Ishikawa (cell line): ENCODE results near the gene RPTOR.

Source experiments
- CEBPB ChIP-seq: IDR thresholded peaks from 2 replicates; pipeline ENCODE4 v1.6.1; 2012
- CREB1 ChIP-seq: IDR thresholded peaks from 2 replicates; pipeline ENCODE4 v1.6.1; 2012; ENCODE audit warnings: low read depth
- EGR1 ChIP-seq: IDR thresholded peaks from 2 replicates; pipeline ENCODE4 v1.6.1; 2012
- EP300 ChIP-seq: IDR thresholded peaks from 2 replicates; pipeline ENCODE4 v1.6.1; 2012; ENCODE audit warnings: borderline replicate concordance
- FOXM1 ChIP-seq: IDR thresholded peaks from 2 replicates; pipeline ENCODE4 v1.6.1; 2012; ENCODE audit warnings: low read depth, borderline replicate concordance
- NFIC ChIP-seq: IDR thresholded peaks from 2 replicates; pipeline ENCODE4 v1.6.1; 2012
- RAD21 ChIP-seq: IDR thresholded peaks from 2 replicates; pipeline ENCODE4 v1.6.1; 2012; ENCODE audit warnings: low read depth
- REST ChIP-seq: IDR thresholded peaks from 2 replicates; pipeline ENCODE4 v1.6.1; 2012; ENCODE audit warnings: low read depth, mild to moderate bottlenecking
- TAF1 ChIP-seq: IDR thresholded peaks from 2 replicates; pipeline ENCODE4 v1.6.1; 2012; ENCODE audit warnings: low read depth, mild to moderate bottlenecking
- TCF12 ChIP-seq: IDR thresholded peaks from 2 replicates; pipeline ENCODE4 v1.6.1; 2012; ENCODE audit warnings: low read depth
- TEAD4 ChIP-seq: IDR thresholded peaks from 2 replicates; pipeline ENCODE4 v1.6.1; 2012
- USF1 ChIP-seq: IDR thresholded peaks from 2 replicates; pipeline ENCODE4 v1.6.1; 2012
- YY1 ChIP-seq: IDR thresholded peaks from 2 replicates; pipeline ENCODE4 v1.6.1; 2012; ENCODE audit warnings: low read depth
- ZBTB7A ChIP-seq: IDR thresholded peaks from 2 replicates; pipeline ENCODE4 v1.6.1; 2012; ENCODE audit warnings: low read depth
- TF ChIP-seq, protein P1 (sequence below): IDR thresholded peaks from 2 replicates; pipeline ENCODE4 v1.6.1; 2012

Gene RPTOR

DNA sequence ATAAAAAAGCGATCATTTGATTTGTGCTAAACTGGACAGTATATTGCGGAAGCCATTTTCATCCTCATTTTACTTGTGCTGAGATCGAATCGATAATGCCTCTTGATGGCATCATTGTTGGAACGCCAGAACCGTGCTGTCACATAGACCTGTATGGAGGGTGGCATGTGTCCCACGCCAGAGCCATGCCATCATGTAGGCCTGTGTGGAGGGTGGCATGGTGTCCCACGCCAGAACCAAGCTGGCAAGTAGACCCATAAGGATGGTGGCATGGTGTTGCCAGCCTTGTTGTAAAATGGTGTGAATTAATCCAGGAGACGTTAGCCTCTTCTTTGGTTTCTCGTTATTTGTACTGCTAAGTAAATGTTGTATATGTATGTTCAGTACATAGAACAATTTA, 224.3 kb downstream of the RPTOR start:
- TF ChIP-seq TEAD4 (no peak), ZBTB7A (no peak), EP300 (no peak), TCF12 (no peak), USF1 (no peak), CREB1 (no peak), CEBPB (no peak), FOXM1 (no peak), REST (no peak), TAF1 (no peak), EGR1 (no peak), YY1 (no peak), NFIC (no peak), RAD21 (no peak)
- TF ChIP-seq, protein P1, sequence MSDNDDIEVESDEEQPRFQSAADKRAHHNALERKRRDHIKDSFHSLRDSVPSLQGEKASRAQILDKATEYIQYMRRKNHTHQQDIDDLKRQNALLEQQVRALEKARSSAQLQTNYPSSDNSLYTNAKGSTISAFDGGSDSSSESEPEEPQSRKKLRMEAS: no peak

- no peak for TF ChIP-seq CEBPB
- TF ChIP-seq, protein P1: no peak
- TF ChIP-seq USF1: no peak
- no peak for TF ChIP-seq EGR1
- TF ChIP-seq EP300: no peak
- no peak for TF ChIP-seq TCF12
- no peak for TF ChIP-seq NFIC
- no peak for TF ChIP-seq YY1
- TF ChIP-seq TAF1: no peak
Measured at GRCh38 chr17:80769516-80769915, 224.9 kb downstream of the RPTOR start.

DNA sequence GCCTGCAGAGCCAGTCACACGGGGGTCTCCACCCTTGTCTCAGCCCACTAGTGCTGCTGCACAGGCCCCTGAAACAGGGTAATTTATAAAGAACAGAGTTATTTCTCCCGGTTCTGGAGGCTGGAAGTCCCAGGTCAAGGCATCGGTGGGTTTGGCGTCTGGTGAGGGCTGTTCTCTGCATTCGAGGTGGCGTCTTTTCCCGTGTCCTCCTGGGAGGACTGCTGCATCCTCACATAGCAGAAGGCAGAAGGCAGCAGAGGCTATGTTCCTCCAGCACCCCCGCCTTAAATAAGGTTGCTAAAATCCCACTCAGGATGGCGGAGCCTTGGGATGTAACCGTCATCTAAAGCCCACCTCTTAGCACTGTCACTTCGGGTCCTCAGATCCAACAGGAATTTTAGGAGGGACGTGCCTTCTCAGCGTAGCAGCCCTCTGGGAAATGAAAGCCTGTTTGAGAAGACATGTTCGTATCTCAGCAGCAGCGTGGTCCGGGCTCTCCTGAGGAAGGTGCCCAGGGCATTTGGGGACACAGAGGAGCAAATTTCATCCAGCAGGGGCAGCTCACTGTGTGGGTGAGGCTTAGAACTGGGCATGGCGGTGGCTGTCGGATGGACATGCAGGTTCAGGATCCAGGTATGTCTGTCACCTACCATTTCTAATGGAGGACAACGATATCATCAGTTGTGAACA, 225.4 kb downstream of the RPTOR start:
- no peak for TF ChIP-seq EGR1
- TF ChIP-seq REST: no peak
- TF ChIP-seq, protein P1: no peak
- TF ChIP-seq FOXM1: no peak

GRCh38 chr17:80770881-80771611, 226.4 kb downstream of the RPTOR start:
- no peak for TF ChIP-seq USF1
- no peak for TF ChIP-seq TCF12
- TF ChIP-seq, protein P1: no peak
- TF ChIP-seq TAF1: no peak
- TF ChIP-seq YY1: no peak
- TF ChIP-seq CREB1: no peak
- TF ChIP-seq RAD21: no peak
- TF ChIP-seq NFIC: no peak

GRCh38 chr17:80771612-80772005, 227.0 kb downstream of the RPTOR start:
- TF ChIP-seq EP300 (no peak), RAD21 (no peak), CEBPB (no peak), ZBTB7A (no peak), YY1 (no peak), CREB1 (no peak), TEAD4 (no peak)
